HEK293 (cell line): ENCODE results near the gene NEK11.
A peak's percentile ranks its signal among the peaks of the same experiment; 100 is the strongest.

Experiments
- CTCF ChIA-PET: fragments of 350-600 bp; formaldehyde crosslinking; extraction: SDS; loops from one replicate; lab custom pipeline; 2021; ENCODE audit warnings: antibody characterized with exemption; lab: Yijun Ruan, JAX
- POLR2A ChIA-PET: fragments of 300-600 bp; formaldehyde crosslinking; extraction: SDS; loops from one replicate; lab custom pipeline; 2020; ENCODE audit warnings: antibody characterized with exemption, inconsistent platforms; lab: Yijun Ruan, JAX
- H3K27ac ChIP-seq: fragments of 200-500 bp; sonication (Bioruptor generic); 2 replicates; pipeline ENCODE4 v1.5.1; 2014; ENCODE audit warnings: low read depth, low read length, control low read depth, inconsistent platforms; ENCODE audit errors: extremely low read depth
- H3K36me3 ChIP-seq, 2 experiments: fragments of 200-500 bp in 1 of 2; sonication (Bioruptor generic) in 1 of 2; 1 replicate in 1 of 2; 2 replicates in 1 of 2; pipeline ENCODE4 v1.5.1; 2014 to 2017; ENCODE audit warnings: inconsistent platforms in 2 of 2, low read length in 2 of 2; ENCODE audit not compliant: control insufficient read depth in 2 of 2, insufficient read depth in 1 of 2
- H3K4me1 ChIP-seq: fragments of 200-500 bp; sonication (Bioruptor generic); 2 replicates; pipeline ENCODE4 v1.5.1; 2014; ENCODE audit warnings: mild to moderate bottlenecking, low read length, inconsistent platforms; ENCODE audit not compliant: control insufficient read depth, insufficient read depth
- H3K4me3 ChIP-seq: 2 replicates; pipeline ENCODE4 v1.5.1; 2011; ENCODE audit warnings: low read depth, mild to moderate bottlenecking, control low read depth, low read length, moderate library complexity
- H3K9me3 ChIP-seq: fragments of 200-500 bp; sonication (Bioruptor generic); 2 replicates; pipeline ENCODE4 v1.5.1; 2014; ENCODE audit warnings: low read depth, low read length, inconsistent platforms; ENCODE audit not compliant: control insufficient read depth, insufficient read depth
- ELK4 ChIP-seq: IDR thresholded peaks from 2 replicates; pipeline ENCODE4 v1.6.1; 2011; ENCODE audit warnings: mild to moderate bottlenecking, low read depth, low read length, borderline replicate concordance
- KLF10 ChIP-seq: fragments of 450-650 bp; IDR thresholded peaks from 2 replicates; pipeline ENCODE4 v1.5.1; 2018; ENCODE audit warnings: missing biosample characterization, mild to moderate bottlenecking, missing genetic modification characterization
- KLF16 ChIP-seq: fragments of 450-650 bp; formaldehyde crosslinking; IDR thresholded peaks from 2 replicates; pipeline ENCODE4 v1.5.1; 2017; ENCODE audit warnings: missing biosample characterization, missing genetic modification characterization
- OSR2 ChIP-seq: fragments of 450-650 bp; formaldehyde crosslinking; IDR thresholded peaks from 2 replicates; pipeline ENCODE4 v1.5.1; 2016; ENCODE audit warnings: missing biosample characterization, missing genetic modification characterization
- PRDM6 ChIP-seq: fragments of 450-650 bp; formaldehyde crosslinking; IDR thresholded peaks from 2 replicates; pipeline ENCODE4 v1.5.1; 2017; ENCODE audit warnings: missing biosample characterization, missing genetic modification characterization
- TRIM28 ChIP-seq: IDR thresholded peaks from 2 replicates; pipeline ENCODE4 v1.6.1; 2011; ENCODE audit warnings: low read length, control low read depth, borderline replicate concordance
- ZBTB20 ChIP-seq: fragments of 450-650 bp; formaldehyde crosslinking; IDR thresholded peaks from 2 replicates; pipeline ENCODE4 v1.5.1; 2016; ENCODE audit warnings: missing biosample characterization, missing genetic modification characterization
- ZNF112 ChIP-seq: fragments of 450-650 bp; formaldehyde crosslinking; IDR thresholded peaks from 2 replicates; pipeline ENCODE4 v1.5.0; 2017; ENCODE audit warnings: missing biosample characterization, missing genetic modification characterization
- ZNF175 ChIP-seq: fragments of 450-650 bp; formaldehyde crosslinking; IDR thresholded peaks from 2 replicates; pipeline ENCODE4 v1.5.1; 2016; ENCODE audit warnings: missing biosample characterization, missing genetic modification characterization
- ZNF184 ChIP-seq: fragments of 450-650 bp; IDR thresholded peaks from 2 replicates; pipeline ENCODE4 v1.5.1; 2018; ENCODE audit warnings: missing biosample characterization, mild to moderate bottlenecking, missing genetic modification characterization
- ZNF2 ChIP-seq: fragments of 450-650 bp; formaldehyde crosslinking; IDR thresholded peaks from 2 replicates; pipeline ENCODE4 v1.5.1; 2016; ENCODE audit warnings: missing biosample characterization, missing genetic modification characterization
- ZNF292 ChIP-seq: fragments of 450-650 bp; formaldehyde crosslinking; IDR thresholded peaks from 2 replicates; pipeline ENCODE4 v1.5.1; 2016; ENCODE audit warnings: low read depth, missing biosample characterization, missing genetic modification characterization, borderline replicate concordance
- ZNF394 ChIP-seq: fragments of 450-650 bp; formaldehyde crosslinking; IDR thresholded peaks from 2 replicates; pipeline ENCODE4 v1.5.1; 2016; ENCODE audit warnings: missing biosample characterization, missing genetic modification characterization, mild to moderate bottlenecking, moderate library complexity, borderline replicate concordance
- ZNF510 ChIP-seq: fragments of 450-650 bp; formaldehyde crosslinking; IDR thresholded peaks from 2 replicates; pipeline ENCODE4 v1.5.1; 2018; ENCODE audit warnings: mild to moderate bottlenecking, missing genetic modification characterization, missing biosample characterization; ENCODE audit not compliant: insufficient replicate concordance
- ZNF560 ChIP-seq: fragments of 450-650 bp; formaldehyde crosslinking; IDR thresholded peaks from 2 replicates; pipeline ENCODE4 v1.5.1; 2017; ENCODE audit warnings: missing biosample characterization, missing genetic modification characterization, borderline replicate concordance
- ZNF621 ChIP-seq: fragments of 450-650 bp; formaldehyde crosslinking; IDR thresholded peaks from 2 replicates; pipeline ENCODE4 v1.5.1; 2017; ENCODE audit warnings: missing biosample characterization, missing genetic modification characterization
- ZNF692 ChIP-seq: fragments of 450-650 bp; formaldehyde crosslinking; IDR thresholded peaks from 2 replicates; pipeline ENCODE4 v1.5.1; 2016; ENCODE audit warnings: missing biosample characterization, missing genetic modification characterization
- ZNF76 ChIP-seq: fragments of 450-650 bp; formaldehyde crosslinking; IDR thresholded peaks from 2 replicates; pipeline ENCODE4; 2016; ENCODE audit warnings: low read depth, missing biosample characterization, missing genetic modification characterization, borderline replicate concordance
- ZNF830 ChIP-seq: fragments of 450-650 bp; IDR thresholded peaks from 2 replicates; pipeline ENCODE4 v1.5.0; 2018; ENCODE audit warnings: missing biosample characterization, missing genetic modification characterization, low read depth, mild to moderate bottlenecking, moderate library complexity
- ZSCAN5A ChIP-seq: fragments of 450-650 bp; formaldehyde crosslinking; IDR thresholded peaks from 2 replicates; pipeline ENCODE4 v1.5.1; 2016; ENCODE audit warnings: missing biosample characterization, missing genetic modification characterization
- ZXDB ChIP-seq: fragments of 450-650 bp; formaldehyde crosslinking; IDR thresholded peaks from 2 replicates; pipeline ENCODE4 v1.5.1; 2016; ENCODE audit warnings: missing biosample characterization, missing genetic modification characterization

Gene NEK11

GRCh38 chr3:131081224-131081623 lies 54.5 kb downstream of the NEK11 start:
- TF ChIP-seq KLF10 (tag by site-specific recombination) (no peak), ELK4 (no peak), ZNF560 (no peak), TRIM28 (no peak)
- H3K4me3 ChIP-seq, result no peak overlapping the region
- H3K9me3 ChIP-seq, result no peaks in the 10 kb centered on the region
- ChIA-PET CTCF (interaction anchor here (0.7 kb wide), 1 partner anchor 53 kb away, joined by 3 read pairs; no protein-coding TSS in a partner anchor), POLR2A (no interaction called here)
- no peak overlapping the region for H3K27ac ChIP-seq
- H3K4me1 ChIP-seq, result no peaks in the 10 kb centered on the region
- no peaks in the 10 kb centered on the region for H3K36me3 ChIP-seq

GRCh38 chr3:131082246-131082645 lies 55.6 kb downstream of the NEK11 start:
- no peaks in the 10 kb centered on the region for H3K9me3 ChIP-seq
- no peak overlapping the region for H3K4me3 ChIP-seq
- H3K36me3 ChIP-seq, result no peaks in the 10 kb centered on the region
- no peak for TF ChIP-seq ZNF621
- no peak for TF ChIP-seq ZSCAN5A (tag by site-specific recombination)
- no peak for TF ChIP-seq ZNF112 (tag by site-specific recombination)
- no peak for TF ChIP-seq ZNF76 (tag by site-specific recombination)
- no peak for TF ChIP-seq ZNF394 (tag by site-specific recombination)
- no peak for TF ChIP-seq KLF16
- no peak for TF ChIP-seq ZNF175 (tag by site-specific recombination)
- TF ChIP-seq ZNF510, result no peak
- no peak for TF ChIP-seq ZNF830
- TF ChIP-seq, all 188 proteins: peak for 0
- ChIA-PET POLR2A (no interaction called here), CTCF (interaction anchor here (0.6 kb wide), 1 partner anchor 24 kb away, joined by 5 read pairs; no protein-coding TSS in a partner anchor)
- no peaks in the 10 kb centered on the region for H3K4me1 ChIP-seq
- H3K27ac ChIP-seq, result no peak overlapping the region

- Histone ChIP-seq H3K4me1 (no peaks in the 10 kb centered on the region), H3K36me3 (no peaks in the 10 kb centered on the region), H3K27ac (no peak overlapping the region), H3K4me3 (no peak overlapping the region), H3K9me3 (no peaks in the 10 kb centered on the region)
- ChIA-PET CTCF (interaction anchor here (0.6 kb wide), 1 partner anchor 23 kb away, joined by 5 read pairs; no protein-coding TSS in a partner anchor), POLR2A (no interaction called here)
- no peak for TF ChIP-seq ZNF2 (tag by site-specific recombination)
- TF ChIP-seq PRDM6 (tag by site-specific recombination), result no peak
- peak; percentile 66 for TF ChIP-seq ZNF692 (tag by site-specific recombination)
- peak; percentile 45; the same call in 1 of the 2 replicates for TF ChIP-seq ZBTB20
- peak; percentile 34; the same call in 1 of the 2 replicates for TF ChIP-seq OSR2 (tag by site-specific recombination)
- no peak for TF ChIP-seq ZNF184 (tag by site-specific recombination)
- TF ChIP-seq ZXDB (tag by site-specific recombination), result no peak
- TF ChIP-seq ZNF292 (tag by site-specific recombination), result no peak
Observed at GRCh38 chr3:131082871-131083863, 56.5 kb downstream of the NEK11 start.
